CD4-positive, alpha-beta T cell (primary cell): Measurements from ENCODE around the gene EEIG1. TPM values are rescaled to one million over a fixed set of nuclear protein-coding genes. Genes with fewer than 3 reads are reported as not detected.

Experiments
- ATAC-seq: fragments of 200-7000 bp; cut with Tn5 transposase; one replicate; pipeline ENCODE4 v1.10.0; 2022; ENCODE audit warnings: mild to moderate bottlenecking; ENCODE audit not compliant: poor library complexity
- CTCF ChIA-PET: fragments of 350-600 bp; sonication (Branson Sonifier 250); formaldehyde crosslinking; loops from one replicate; lab custom pipeline; 2021; ENCODE audit warnings: antibody characterized with exemption, inconsistent platforms; lab: Charles Lee
- POLR2A ChIA-PET: fragments of 350-600 bp; sonication (Branson Sonifier 250); formaldehyde crosslinking; loops from one replicate; lab custom pipeline; 2021; ENCODE audit warnings: antibody characterized with exemption, inconsistent platforms; lab: Charles Lee
- DNase-seq, 14 experiments: peaks; one replicate each; pipeline ENCODE4 v3.0.0-alpha.2; 2013 to 2020; ENCODE audit warnings: mixed read lengths in 2 of 14
- H3K27ac ChIP-seq, 2 donors: one replicate each; pipeline versions ENCODE4 v1.5.1 to v1.7.0; 2013; ENCODE audit warnings: low read length in 2 of 2, low read depth in 1 of 2, mild to moderate bottlenecking in 1 of 2
- H3K27me3 ChIP-seq, 2 experiments: 1 replicate in 1 of 2; 2 replicates in 1 of 2; pipeline versions ENCODE4 v1.6.1 to v1.7.0; 2013; ENCODE audit warnings: low read length in 2 of 2, control low read depth in 1 of 2, mild to moderate bottlenecking in 1 of 2, moderate library complexity in 1 of 2; ENCODE audit not compliant: insufficient read depth in 2 of 2, control insufficient read depth in 1 of 2
- H3K36me3 ChIP-seq: one replicate; pipeline ENCODE4 v1.6.1; 2013; ENCODE audit warnings: low read length, control low read depth; ENCODE audit not compliant: insufficient read depth
- H3K4me1 ChIP-seq: one replicate; pipeline ENCODE4 v1.6.1; 2013; ENCODE audit warnings: low read length, control low read depth; ENCODE audit not compliant: insufficient read depth
- H3K4me3 ChIP-seq: one replicate; pipeline ENCODE4 v1.5.1; 2013; ENCODE audit warnings: mild to moderate bottlenecking, low read length, moderate library complexity
- H3K9me3 ChIP-seq, 2 experiments: 1 replicate in 1 of 2; 2 replicates in 1 of 2; pipeline versions ENCODE4 v1.6.1 to v1.7.0; 2013; ENCODE audit warnings: low read length in 2 of 2, mild to moderate bottlenecking in 2 of 2, control low read depth in 1 of 2, moderate library complexity in 1 of 2; ENCODE audit not compliant: control insufficient read depth in 1 of 2, insufficient read depth in 1 of 2
- H3K27ac Mint-ChIP-seq: one replicate; pipeline ENCODE4 v1.8.0; 2020; ENCODE audit warnings: mixed read lengths
- H3K27me3 Mint-ChIP-seq: one replicate; pipeline ENCODE4 v1.8.0; 2021; ENCODE audit warnings: mixed read lengths
- H3K36me3 Mint-ChIP-seq: one replicate; pipeline ENCODE4 v1.8.0; 2021; ENCODE audit warnings: low read depth, mixed read lengths
- H3K4me1 Mint-ChIP-seq: one replicate; pipeline ENCODE4 v1.8.0; 2021; ENCODE audit warnings: low read depth, mixed read lengths
- H3K4me3 Mint-ChIP-seq: one replicate; pipeline ENCODE4 v1.8.0; 2020; ENCODE audit warnings: mild to moderate bottlenecking, mixed read lengths
- H3K9me3 Mint-ChIP-seq: one replicate; pipeline ENCODE4 v1.8.0; 2020; ENCODE audit warnings: mixed read lengths
- intact Hi-C, 2 experiments: fragments of 100-400 bp; cut with DNase I in 1 of 2; cut with micrococcal nuclease in 1 of 2; formaldehyde crosslinking; loops; one replicate each; pipeline versions ENCODE4 v1.15.1 to v1.9.0; 2023 to 2025; cut with DNase I, micrococcal nuclease
- total RNA-seq, 174 experiments: library from RNA in 2 of 174; stranded (reverse) in 2 of 174; gene quantifications; one replicate each; pipeline ENCODE4 v1.2.3 and lab custom pipeline; 2021 to 2026
- TF ChIP-seq, protein P1 (sequence below): fragments of 200-600 bp; IDR thresholded peaks from one replicate; pipeline ENCODE4 v1.8.0; 2022; ENCODE audit warnings: antibody characterized with exemption, mild to moderate bottlenecking

EEIG1 gene
- total RNA-seq, 2 experiments from 2014 or later = 440 to 463 TPM

DNA sequence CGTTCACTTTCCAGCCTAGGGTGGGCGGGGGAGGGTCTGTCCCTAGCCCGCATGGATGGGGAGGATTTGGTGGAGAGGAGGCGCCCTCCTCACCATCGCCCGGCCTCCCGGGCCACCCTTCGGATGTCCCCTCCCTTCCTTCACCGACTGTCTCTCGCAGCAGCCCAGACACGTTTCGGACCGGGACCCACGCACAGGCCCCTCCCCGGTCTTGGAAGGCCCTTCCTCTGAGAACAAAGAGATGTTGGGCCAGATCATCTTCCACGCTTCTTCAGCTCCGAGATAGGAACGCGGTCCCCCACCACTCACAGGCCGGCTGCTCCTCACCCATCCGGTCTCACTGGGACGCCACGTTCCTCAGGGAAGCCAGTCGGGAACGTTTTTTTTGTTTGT lies 42.5 kb downstream of the EEIG1 start:
- peaks cover 53% of the 10 kb centered on the region for H3K4me1 ChIP-seq
- Mint-ChIP-seq H3K36me3 (peaks cover 70% of the 10 kb centered on the region), H3K4me1 (peaks cover 64% of the 10 kb centered on the region), H3K27ac (peak overlapping the region; percentile 88), H3K27me3 (no peaks in the 10 kb centered on the region), H3K4me3 (peak overlapping the region; percentile 80), H3K9me3 (no peaks in the 10 kb centered on the region)
- no peaks in the 10 kb centered on the region for H3K9me3 ChIP-seq
- TF ChIP-seq, protein P1, sequence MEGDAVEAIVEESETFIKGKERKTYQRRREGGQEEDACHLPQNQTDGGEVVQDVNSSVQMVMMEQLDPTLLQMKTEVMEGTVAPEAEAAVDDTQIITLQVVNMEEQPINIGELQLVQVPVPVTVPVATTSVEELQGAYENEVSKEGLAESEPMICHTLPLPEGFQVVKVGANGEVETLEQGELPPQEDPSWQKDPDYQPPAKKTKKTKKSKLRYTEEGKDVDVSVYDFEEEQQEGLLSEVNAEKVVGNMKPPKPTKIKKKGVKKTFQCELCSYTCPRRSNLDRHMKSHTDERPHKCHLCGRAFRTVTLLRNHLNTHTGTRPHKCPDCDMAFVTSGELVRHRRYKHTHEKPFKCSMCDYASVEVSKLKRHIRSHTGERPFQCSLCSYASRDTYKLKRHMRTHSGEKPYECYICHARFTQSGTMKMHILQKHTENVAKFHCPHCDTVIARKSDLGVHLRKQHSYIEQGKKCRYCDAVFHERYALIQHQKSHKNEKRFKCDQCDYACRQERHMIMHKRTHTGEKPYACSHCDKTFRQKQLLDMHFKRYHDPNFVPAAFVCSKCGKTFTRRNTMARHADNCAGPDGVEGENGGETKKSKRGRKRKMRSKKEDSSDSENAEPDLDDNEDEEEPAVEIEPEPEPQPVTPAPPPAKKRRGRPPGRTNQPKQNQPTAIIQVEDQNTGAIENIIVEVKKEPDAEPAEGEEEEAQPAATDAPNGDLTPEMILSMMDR = no peak
- peak overlapping the region; percentile 48 to 80 for H3K27ac ChIP-seq
- H3K4me3 ChIP-seq = peak overlapping the region; percentile 90
- DNase-seq = peak in 5 of 14 experiments; percentile 29 to 56 (median 52)
- ChIA-PET CTCF (interaction anchor here (1.1 to 1.5 kb wide), 2 partner anchors 18 to 97 kb away, joined by 4 to 5 read pairs; no protein-coding TSS in a partner anchor), POLR2A (interaction anchor here (1.0 to 5.4 kb wide), 5 partner anchors 8 to 155 kb away, joined by 4 to 28 read pairs (median 8); partner anchors contain the start of genes NAIF1, PIP5KL1 and SLC25A25)
- H3K36me3 ChIP-seq = peaks cover 38% of the 10 kb centered on the region
- ATAC-seq = peak; percentile 8
- intact Hi-C loops = loop anchor here (1.0 to 10.0 kb wide), 4 partner anchors 13 to 1707 kb away; partner anchors contain the start of gene ASB6 (in 1 of the 2)
- no peaks in the 10 kb centered on the region for H3K27me3 ChIP-seq

GRCh38 chr9:127937388-127938297 lies 43.1 kb downstream of the EEIG1 start, which contains the start of gene DPM2:
TSS of gene DPM2 (minus strand) at chr9:127937854. CDS start at chr9:127937820, 34 bp downstream.
- Mint-ChIP-seq H3K9me3 (no peaks in the 10 kb centered on the region), H3K27me3 (no peaks in the 10 kb centered on the region), H3K4me3 (peak within 1 kb of the TSS; percentile 93), H3K36me3 (peaks cover 64% of the 10 kb centered on the region), H3K27ac (peak within 1 kb of the TSS; percentile 88), H3K4me1 (peaks cover 63% of the 10 kb centered on the region)
- Histone ChIP-seq H3K36me3 (peaks cover 32% of the 10 kb centered on the region), H3K4me3 (peak within 1 kb of the TSS; percentile 90), H3K27me3 (no peaks in the 10 kb centered on the region), H3K27ac (peak within 1 kb of the TSS; percentile 48 to 80), H3K4me1 (peaks cover 47% of the 10 kb centered on the region), H3K9me3 (no peaks in the 10 kb centered on the region)
- CTCF ChIA-PET = no interaction called here
- ATAC-seq (peak; percentile 85), DNase-seq (peak; percentile 74 to 94 (median 84))
- TF ChIP-seq, protein P1 = no peak
- intact Hi-C loops = loop anchor here (1.0 to 10.0 kb wide), 5 partner anchors 10 to 1707 kb away; partner anchors contain the start of gene ASB6 (in 1 of the 2)
- POLR2A ChIA-PET = interaction anchor here (0.7 to 5.4 kb wide), 21 partner anchors 11 to 165 kb away, joined by 3 to 28 read pairs (median 4); partner anchors contain the start of genes CDK9, EEIG1, NAIF1 and SLC25A25

DNA sequence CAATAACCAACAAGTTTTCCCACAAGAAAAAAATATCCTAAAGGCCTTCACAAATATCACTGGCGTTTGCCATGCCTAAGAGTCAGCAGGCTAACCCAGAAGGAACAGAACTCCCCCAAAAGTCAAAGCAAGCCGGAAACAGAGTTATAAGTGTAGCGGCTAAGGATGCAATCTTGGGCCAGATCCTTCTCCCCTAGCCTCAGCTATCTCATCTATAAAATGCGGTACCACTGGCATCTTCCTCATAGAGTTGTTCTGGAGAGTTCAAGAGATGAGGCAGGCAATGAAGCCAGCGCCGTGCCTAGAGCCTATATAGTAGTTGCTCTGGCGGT lies 43.8 kb downstream of the EEIG1 start:
- DNase-seq = no peak
- peak overlapping the region; percentile 88 for H3K27ac Mint-ChIP-seq

More for the DNA sequence above, 43.8 kb downstream of the EEIG1 start:
- TF ChIP-seq, protein P1 = no peak
- Mint-ChIP-seq H3K4me3 (peak overlapping the region; percentile 93), H3K27me3 (no peaks in the 10 kb centered on the region), H3K36me3 (peaks cover 58% of the 10 kb centered on the region), H3K4me1 (peaks cover 60% of the 10 kb centered on the region), H3K9me3 (no peaks in the 10 kb centered on the region)
- intact Hi-C loops = loop anchor here (1.0 to 10.0 kb wide), 4 partner anchors 10 to 1708 kb away; partner anchors contain the start of gene ASB6 (in 1 of the 2)
- H3K4me1 ChIP-seq = peaks cover 43% of the 10 kb centered on the region
- peaks cover 25% of the 10 kb centered on the region for H3K36me3 ChIP-seq
- ChIA-PET CTCF (no interaction called here), POLR2A (interaction anchor here (0.8 to 5.4 kb wide), 20 partner anchors 12 to 166 kb away, joined by 3 to 28 read pairs (median 4); partner anchors contain the start of genes CDK9, EEIG1, NAIF1 and SLC25A25)
- no peaks in the 10 kb centered on the region for H3K9me3 ChIP-seq
- ATAC-seq = no peak
- peak overlapping the region; percentile 48 to 80 for H3K27ac ChIP-seq
- H3K27me3 ChIP-seq = no peaks in the 10 kb centered on the region
- H3K4me3 ChIP-seq = peak overlapping the region; percentile 90
